ENCODE results near the gene GNB1L.
"Not testable (repeated sequence)": the region's sequence is repeated elsewhere in the genome, so short reads cannot be mapped to it uniquely, and the experiment has no call there.

The GNB1L gene

DNA sequence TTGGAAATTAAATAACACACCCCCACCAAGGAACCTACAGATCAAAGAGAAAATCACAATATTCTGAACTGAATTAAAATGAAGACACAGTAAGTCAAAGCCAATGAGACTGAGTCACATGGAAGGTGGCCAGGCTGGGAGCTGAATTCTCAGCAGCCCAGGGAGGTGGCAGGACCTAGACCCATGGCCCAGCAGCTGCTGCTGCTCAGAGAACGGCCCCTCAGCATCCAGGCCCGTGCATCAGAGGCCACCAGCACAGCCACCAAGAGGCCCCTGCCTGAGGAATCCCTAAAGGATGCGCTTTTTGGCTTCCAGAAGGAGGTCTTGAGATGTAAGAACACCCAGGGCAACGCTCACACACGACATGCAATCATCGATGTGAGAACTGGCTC, 59.1 kb downstream of the GNB1L start:
- Histone ChIP-seq H3K14ac (ENCODE audit: low read length in 2 of 2) (no peak overlapping the region), H3K4me3 (ENCODE audit: insufficient read depth in 1 of 2, low read depth in 1 of 2, low read length in 2 of 2) (peak overlapping the region in 1 of 2 experiments; percentile 29), H3K27me3 (ENCODE audit: control insufficient read depth in 1 of 2, insufficient read depth in 1 of 2, low read length in 2 of 2) (no peaks in the 10 kb centered on the region), H2BK15ac (ENCODE audit: low read depth, poor library complexity, severe bottlenecking) (no peak overlapping the region), H2AFZ (ENCODE audit: low read depth, low read length) (no peak overlapping the region), H2AK5ac (ENCODE audit: low read length, severe bottlenecking) (no peak overlapping the region), H3K9me3 (ENCODE audit: control insufficient read depth, low read length) (peaks cover 8% of the 10 kb centered on the region), H2BK5ac (ENCODE audit: low read depth, low read length, poor library complexity, severe bottlenecking) (no peak overlapping the region), H3K4me1 (ENCODE audit: control insufficient read depth, insufficient read depth, low read depth, low read length) (peaks cover 19% of the 10 kb centered on the region), H2BK12ac (ENCODE audit: low read length in 2 of 2) (no peak overlapping the region), H3K4ac (ENCODE audit: low read depth in 1 of 2, low read length in 2 of 2) (no peak overlapping the region), H3K4me2 (ENCODE audit: low read length, poor library complexity, severe bottlenecking) (no peak overlapping the region), H3K23ac (ENCODE audit: low read length in 2 of 2) (no peak overlapping the region), H3K18ac (ENCODE audit: low read depth in 1 of 2, low read length in 2 of 2) (no peak overlapping the region), H2BK120ac (ENCODE audit: low read depth, low read length) (no peak overlapping the region), H3K9ac (ENCODE audit: low read length) (peak overlapping the region; percentile 0), H4K91ac (ENCODE audit: low read length) (no peak overlapping the region), H3K79me1 (replicated peaks; ENCODE audit: low read length, poor library complexity, severe bottlenecking) (peaks cover 2% of the 10 kb centered on the region), H4K8ac (ENCODE audit: low read length) (no peak overlapping the region), H3K36me3 (ENCODE audit: control insufficient read depth in 1 of 2, insufficient read depth in 2 of 2, low read depth in 1 of 2, low read length in 2 of 2) (peaks cover 0 to 27% of the 10 kb centered on the region in 2 experiments), H3K27ac (ENCODE audit: low read length, poor library complexity, severe bottlenecking) (no peak overlapping the region)
- WGBS: 95% methylated on average over 6 of the region's 6 CpGs
- no peak for DNase-seq

- no peak overlapping the region for H3K9ac ChIP-seq (ENCODE audit: low read length)
- H3K27me3 ChIP-seq (ENCODE audit: control insufficient read depth in 1 of 2, insufficient read depth in 1 of 2, low read length in 2 of 2): no peaks in the 10 kb centered on the region
- 94% methylated on average over 1 of the region's 2 CpGs for WGBS
- no peak overlapping the region for H2BK15ac ChIP-seq (ENCODE audit: low read depth, poor library complexity, severe bottlenecking)
- H4K91ac ChIP-seq (ENCODE audit: low read length): no peak overlapping the region
- H4K8ac ChIP-seq (ENCODE audit: low read length): no peak overlapping the region
- no peak for DNase-seq
- H3K4me2 ChIP-seq (ENCODE audit: low read length, poor library complexity, severe bottlenecking): no peak overlapping the region
- no peak overlapping the region for H3K14ac ChIP-seq (ENCODE audit: low read length in 2 of 2)
- no peak overlapping the region for H2BK5ac ChIP-seq (ENCODE audit: low read depth, low read length, poor library complexity, severe bottlenecking)
- no peak overlapping the region for H3K18ac ChIP-seq (ENCODE audit: low read depth in 1 of 2, low read length in 2 of 2)
- H2AFZ ChIP-seq (ENCODE audit: low read depth, low read length): no peak overlapping the region
- no peak overlapping the region for H2AK5ac ChIP-seq (ENCODE audit: low read length, severe bottlenecking)
- no peak overlapping the region for H3K4ac ChIP-seq (ENCODE audit: low read depth in 1 of 2, low read length in 2 of 2)
- H3K23ac ChIP-seq (ENCODE audit: low read length in 2 of 2): no peak overlapping the region
- no peak overlapping the region for H3K4me3 ChIP-seq (ENCODE audit: insufficient read depth in 1 of 2, low read depth in 1 of 2, low read length in 2 of 2)
- peaks cover 5% of the 10 kb centered on the region for H3K4me1 ChIP-seq (ENCODE audit: control insufficient read depth, insufficient read depth, low read depth, low read length)
- H2BK12ac ChIP-seq (ENCODE audit: low read length in 2 of 2): no peak overlapping the region
- no peak overlapping the region for H2BK120ac ChIP-seq (ENCODE audit: low read depth, low read length)
- H3K27ac ChIP-seq (ENCODE audit: low read length, poor library complexity, severe bottlenecking): no peak overlapping the region
- H3K79me1 ChIP-seq (replicated peaks; ENCODE audit: low read length, poor library complexity, severe bottlenecking): peaks cover 2% of the 10 kb centered on the region
- peaks cover 0 to 18% of the 10 kb centered on the region in 2 experiments for H3K36me3 ChIP-seq (ENCODE audit: control insufficient read depth in 1 of 2, insufficient read depth in 2 of 2, low read depth in 1 of 2, low read length in 2 of 2)
- H3K9me3 ChIP-seq (ENCODE audit: control insufficient read depth, low read length): peaks cover 8% of the 10 kb centered on the region
Observed at GRCh38 chr22:19793661-19794310, 60.9 kb downstream of the GNB1L start.

DNA sequence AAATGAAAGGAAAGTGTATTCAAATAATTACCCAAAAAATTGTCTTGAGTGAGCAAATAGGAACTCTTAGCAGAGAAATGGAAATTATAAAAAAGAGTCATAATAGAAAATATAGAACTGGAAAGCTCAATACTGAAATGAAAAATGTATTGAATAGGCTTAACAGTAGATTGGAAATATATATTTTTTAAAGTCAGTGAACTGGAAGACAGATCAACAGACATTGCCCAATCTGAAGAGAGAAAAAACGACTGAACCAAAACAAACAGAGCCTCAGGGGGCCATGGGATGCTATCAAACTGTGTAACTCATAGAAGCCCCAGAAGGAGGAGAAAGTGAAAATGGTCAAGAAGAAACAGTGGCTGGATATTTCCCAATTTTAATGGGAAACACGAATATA, 61.5 kb downstream of the GNB1L start:
- no peak for DNase-seq

DNA sequence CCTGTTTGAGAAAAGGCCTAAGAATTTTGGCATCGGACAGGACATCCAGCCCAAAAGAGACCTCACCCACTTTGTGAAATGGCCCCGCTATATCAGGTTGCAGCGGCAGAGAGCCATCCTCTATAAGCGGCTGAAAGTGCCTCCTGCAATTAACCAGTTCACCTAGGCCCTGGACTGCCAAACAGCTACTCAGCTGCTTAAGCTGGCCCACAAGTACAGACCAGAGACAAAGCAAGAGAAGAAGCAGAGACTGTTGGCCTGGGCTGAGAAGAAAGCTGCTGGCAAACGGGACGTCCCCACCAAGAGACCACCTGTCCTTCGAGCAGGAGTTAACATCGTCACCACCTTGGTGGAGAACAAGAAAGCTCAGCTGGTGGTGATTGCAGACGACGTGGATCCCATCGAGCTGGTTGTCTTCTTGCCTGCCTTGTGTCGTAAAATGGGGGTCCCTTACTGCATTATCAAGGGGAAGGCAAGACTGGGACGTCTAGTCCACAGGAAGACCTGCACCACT, 62.2 kb downstream of the GNB1L start:
- 92% methylated on average over 13 of the region's 13 CpGs for WGBS
- H3K27ac ChIP-seq (ENCODE audit: low read length, poor library complexity, severe bottlenecking): not testable (repeated sequence)

More for the DNA sequence above, 61.5 kb downstream of the GNB1L start:
- no peak overlapping the region for H2BK120ac ChIP-seq (ENCODE audit: low read depth, low read length)
- peaks cover 2% of the 10 kb centered on the region for H3K4me1 ChIP-seq (ENCODE audit: control insufficient read depth, insufficient read depth, low read depth, low read length)
- H3K79me1 ChIP-seq (replicated peaks; ENCODE audit: low read length, poor library complexity, severe bottlenecking): peaks cover 2% of the 10 kb centered on the region
- no peak overlapping the region for H4K8ac ChIP-seq (ENCODE audit: low read length)
- H2BK5ac ChIP-seq (ENCODE audit: low read depth, low read length, poor library complexity, severe bottlenecking): no peak overlapping the region
- H3K23ac ChIP-seq (ENCODE audit: low read length in 2 of 2): no peak overlapping the region
- H3K4ac ChIP-seq (ENCODE audit: low read depth in 1 of 2, low read length in 2 of 2): no peak overlapping the region
- no peak overlapping the region for H4K91ac ChIP-seq (ENCODE audit: low read length)
- no peak overlapping the region for H3K4me3 ChIP-seq (ENCODE audit: insufficient read depth in 1 of 2, low read depth in 1 of 2, low read length in 2 of 2)
- no peak overlapping the region for H2BK12ac ChIP-seq (ENCODE audit: low read length in 2 of 2)
- H3K18ac ChIP-seq (ENCODE audit: low read depth in 1 of 2, low read length in 2 of 2): no peak overlapping the region
- H2AFZ ChIP-seq (ENCODE audit: low read depth, low read length): no peak overlapping the region
- H3K27ac ChIP-seq (ENCODE audit: low read length, poor library complexity, severe bottlenecking): no peak overlapping the region
- no peaks in the 10 kb centered on the region for H3K27me3 ChIP-seq (ENCODE audit: control insufficient read depth in 1 of 2, insufficient read depth in 1 of 2, low read length in 2 of 2)
- no peak overlapping the region for H3K14ac ChIP-seq (ENCODE audit: low read length in 2 of 2)
- no peak overlapping the region for H3K9ac ChIP-seq (ENCODE audit: low read length)
- peaks cover 0 to 21% of the 10 kb centered on the region in 2 experiments for H3K36me3 ChIP-seq (ENCODE audit: control insufficient read depth in 1 of 2, insufficient read depth in 2 of 2, low read depth in 1 of 2, low read length in 2 of 2)
- H2BK15ac ChIP-seq (ENCODE audit: low read depth, poor library complexity, severe bottlenecking): no peak overlapping the region
- H2AK5ac ChIP-seq (ENCODE audit: low read length, severe bottlenecking): no peak overlapping the region
- peaks cover 8% of the 10 kb centered on the region for H3K9me3 ChIP-seq (ENCODE audit: control insufficient read depth, low read length)
- WGBS: 73% methylated on average over 2 of the region's 2 CpGs
- H3K4me2 ChIP-seq (ENCODE audit: low read length, poor library complexity, severe bottlenecking): no peak overlapping the region

More for the DNA sequence above, 62.2 kb downstream of the GNB1L start:
- H2BK120ac ChIP-seq (ENCODE audit: low read depth, low read length); H3K4me1 ChIP-seq (ENCODE audit: control insufficient read depth, insufficient read depth, low read depth, low read length); H3K4me3 ChIP-seq (ENCODE audit: insufficient read depth in 1 of 2, low read depth in 1 of 2, low read length in 2 of 2); H2BK15ac ChIP-seq (ENCODE audit: low read depth, poor library complexity, severe bottlenecking); H2BK5ac ChIP-seq (ENCODE audit: low read depth, low read length, poor library complexity, severe bottlenecking); H2AK5ac ChIP-seq (ENCODE audit: low read length, severe bottlenecking); H3K4ac ChIP-seq (ENCODE audit: low read depth in 1 of 2, low read length in 2 of 2); H3K23ac ChIP-seq (ENCODE audit: low read length in 2 of 2); H2AFZ ChIP-seq (ENCODE audit: low read depth, low read length); H3K18ac ChIP-seq (ENCODE audit: low read depth in 1 of 2, low read length in 2 of 2); H4K91ac ChIP-seq (ENCODE audit: low read length); H3K27me3 ChIP-seq (ENCODE audit: control insufficient read depth in 1 of 2, insufficient read depth in 1 of 2, low read length in 2 of 2); H4K8ac ChIP-seq (ENCODE audit: low read length); H2BK12ac ChIP-seq (ENCODE audit: low read length in 2 of 2); DNase-seq; H3K4me2 ChIP-seq (ENCODE audit: low read length, poor library complexity, severe bottlenecking); H3K9me3 ChIP-seq (ENCODE audit: control insufficient read depth, low read length); H3K9ac ChIP-seq (ENCODE audit: low read length); H3K14ac ChIP-seq (ENCODE audit: low read length in 2 of 2); H3K79me1 ChIP-seq (replicated peaks; ENCODE audit: low read length, poor library complexity, severe bottlenecking): not testable (repeated sequence)
- peaks cover 0 to 23% of the 10 kb centered on the region in 2 experiments for H3K36me3 ChIP-seq (ENCODE audit: control insufficient read depth in 1 of 2, insufficient read depth in 2 of 2, low read depth in 1 of 2, low read length in 2 of 2)
